ENCODE results near the gene IER5L.
"Not testable (repeated sequence)": the region's sequence is repeated elsewhere in the genome, so short reads cannot be mapped to it uniquely, and the experiment has no call there.

Gene IER5L

DNA sequence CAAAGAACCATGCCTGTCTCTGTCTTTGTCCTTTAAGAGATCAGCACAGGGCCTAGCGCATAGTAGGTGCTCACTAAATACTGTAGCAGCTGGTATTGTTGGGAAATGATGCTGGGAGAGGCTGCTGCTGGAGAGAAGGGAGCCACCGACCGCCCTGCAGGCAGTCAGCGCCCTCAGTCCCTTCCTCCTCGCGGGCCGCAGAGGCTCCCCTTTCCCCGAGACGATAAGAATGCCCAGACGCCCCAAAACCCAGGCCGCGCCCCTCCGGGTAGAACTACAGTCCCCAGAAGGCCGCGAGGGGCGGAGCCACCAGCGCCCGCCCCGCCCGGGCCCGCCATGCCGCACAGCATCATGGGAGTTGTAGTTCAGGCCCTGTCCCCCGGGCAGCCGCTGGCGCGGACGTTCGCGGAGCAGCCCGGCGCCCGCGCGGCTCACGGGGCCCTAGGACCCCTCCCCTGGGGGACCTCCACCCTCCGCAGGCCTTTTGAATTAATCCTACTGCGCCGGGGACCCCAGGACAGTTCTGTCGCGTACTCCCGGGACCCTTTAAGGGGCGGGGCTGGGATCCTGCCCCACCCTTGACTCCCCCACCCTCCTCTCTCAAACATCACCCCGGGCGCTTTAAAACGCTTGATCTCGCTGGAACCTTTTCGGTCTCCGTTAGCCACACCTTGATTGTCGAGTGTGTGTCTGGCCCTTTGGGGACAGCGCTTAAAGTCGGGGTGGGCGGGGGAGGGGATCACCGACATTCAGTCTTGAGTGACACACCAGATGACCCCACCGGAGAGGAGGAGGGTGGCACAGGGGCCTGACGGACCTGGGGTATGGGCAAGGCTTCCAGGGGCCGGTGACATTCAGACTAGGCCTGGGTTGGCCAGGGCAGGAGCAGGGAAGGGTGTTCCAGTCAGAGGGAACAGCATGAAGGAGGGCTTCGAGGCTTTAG, 24.8 kb upstream of the IER5L start:
- peak; percentile 86 for DNase-seq (ENCODE audit: low read depth, low spot score)

DNA sequence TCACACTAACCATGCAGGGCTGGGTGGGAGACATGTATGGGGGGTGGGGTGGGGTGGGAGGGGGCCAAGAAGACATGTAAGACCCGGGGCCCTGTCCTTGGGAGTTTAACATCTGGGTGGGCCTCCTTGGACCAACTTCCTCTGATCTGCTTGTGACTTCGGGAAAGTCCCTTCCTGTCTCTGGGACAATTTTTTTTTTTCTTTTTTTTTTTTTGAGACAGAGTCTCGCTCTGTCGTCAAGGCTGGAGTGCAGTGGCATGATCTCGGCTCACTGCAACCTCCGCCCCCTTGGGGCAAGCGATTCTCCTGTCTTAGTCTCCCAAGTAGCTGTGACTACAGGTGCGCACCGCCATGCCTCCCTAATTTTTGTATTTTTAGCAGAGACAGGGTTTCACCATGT, 23.8 kb upstream of the IER5L start:
- no peak for DNase-seq (ENCODE audit: low read depth, low spot score)

DNA sequence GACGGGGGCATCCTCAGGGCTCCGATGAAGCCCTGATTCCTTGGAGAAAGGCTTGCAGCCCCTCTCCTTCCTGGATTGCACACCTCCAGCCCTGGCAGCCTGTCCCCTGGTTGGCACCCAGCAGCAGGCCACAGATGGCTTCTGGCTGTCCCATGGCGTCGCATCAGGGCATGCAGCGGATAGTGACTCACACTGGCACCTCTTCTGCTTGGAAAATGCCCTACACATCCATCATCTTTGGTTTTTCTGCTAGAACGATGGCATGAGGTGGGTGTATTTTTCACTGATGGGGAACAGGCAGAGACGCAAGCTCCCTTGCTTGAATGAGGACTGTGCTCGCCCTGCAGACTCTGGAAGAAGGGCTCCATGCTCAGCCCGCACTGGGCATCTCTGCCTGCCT, 23.2 kb upstream of the IER5L start:
- DNase-seq (ENCODE audit: low read depth, low spot score), result no peak

DNA sequence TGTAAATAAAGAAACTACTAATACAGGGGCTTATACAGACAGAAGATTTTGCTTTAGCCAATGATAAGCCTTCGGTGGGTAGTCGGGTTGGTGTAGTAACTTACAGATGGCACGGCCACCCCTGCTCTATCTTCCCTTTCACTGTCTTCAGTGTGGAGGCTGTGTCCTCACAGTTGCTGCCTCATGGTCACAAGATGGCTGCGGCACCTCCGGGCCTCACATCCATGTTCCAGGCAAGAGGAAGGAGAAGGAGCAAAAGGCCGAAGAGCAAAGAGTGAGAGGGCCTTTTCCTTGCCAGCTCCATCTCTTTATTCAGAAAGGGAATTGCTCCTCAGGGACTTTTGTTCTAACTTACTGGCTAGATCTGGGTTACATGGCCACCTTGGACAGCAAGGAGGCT, 22.2 kb upstream of the IER5L start:
- no peak for DNase-seq (ENCODE audit: low read depth, low spot score)

DNA sequence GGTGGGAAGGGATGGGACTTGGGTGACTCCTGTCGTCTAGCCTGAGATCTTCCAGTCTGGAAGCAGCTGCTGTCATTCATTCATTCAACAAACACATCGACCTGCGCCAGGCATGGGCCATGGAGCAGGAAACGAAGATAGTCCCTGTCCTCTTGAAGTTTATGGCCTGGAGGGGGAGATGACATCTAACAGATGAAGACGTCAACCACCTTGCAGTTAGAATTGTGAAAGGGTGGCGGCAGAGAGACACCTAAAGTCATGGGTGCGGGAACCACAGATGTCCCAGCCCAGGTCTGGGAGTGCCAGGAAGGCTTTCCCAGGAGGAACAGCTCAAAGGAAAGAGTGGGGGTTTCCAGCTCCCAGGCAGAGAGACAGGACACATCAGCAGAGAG, 21.0 kb upstream of the IER5L start:
- no peak for DNase-seq (ENCODE audit: low read depth, low spot score)

DNA sequence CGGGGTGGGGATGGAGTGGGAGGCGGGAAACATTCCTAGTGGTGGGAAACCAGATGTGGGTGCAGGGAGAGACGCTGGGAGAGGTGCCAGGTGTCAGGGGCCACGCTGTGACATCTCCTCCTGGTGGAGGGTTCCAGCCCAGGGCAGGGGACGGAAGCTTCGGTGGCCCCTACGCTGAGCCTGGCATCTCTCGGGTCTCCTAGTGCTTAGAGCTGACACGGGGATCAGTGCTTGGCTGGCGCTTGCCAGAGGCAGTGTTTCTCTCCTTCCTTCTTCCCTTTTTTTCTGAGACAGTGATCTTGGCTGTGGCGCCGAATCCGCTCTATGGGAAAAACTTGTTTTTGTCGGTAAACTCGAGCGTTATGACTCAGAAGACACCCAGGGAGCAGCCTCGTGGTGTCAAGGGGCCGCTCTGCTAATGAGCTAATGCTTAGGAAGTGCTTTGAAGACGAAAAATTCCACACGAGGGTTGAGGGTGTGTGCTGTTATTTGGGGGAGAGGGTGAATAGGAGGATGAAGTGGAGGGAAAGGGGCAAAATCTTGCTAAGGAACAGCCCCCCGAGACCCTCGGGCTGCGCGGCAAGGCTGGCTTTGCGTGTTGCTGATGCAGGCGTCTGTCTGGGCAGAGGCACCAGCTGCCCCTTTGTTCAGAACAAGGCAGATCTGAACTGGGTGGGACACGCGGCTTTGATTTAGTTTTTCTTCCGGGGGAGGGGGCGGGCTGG, 20.4 kb upstream of the IER5L start:
- peak; percentile 42 for DNase-seq (ENCODE audit: low read depth, low spot score)

DNA sequence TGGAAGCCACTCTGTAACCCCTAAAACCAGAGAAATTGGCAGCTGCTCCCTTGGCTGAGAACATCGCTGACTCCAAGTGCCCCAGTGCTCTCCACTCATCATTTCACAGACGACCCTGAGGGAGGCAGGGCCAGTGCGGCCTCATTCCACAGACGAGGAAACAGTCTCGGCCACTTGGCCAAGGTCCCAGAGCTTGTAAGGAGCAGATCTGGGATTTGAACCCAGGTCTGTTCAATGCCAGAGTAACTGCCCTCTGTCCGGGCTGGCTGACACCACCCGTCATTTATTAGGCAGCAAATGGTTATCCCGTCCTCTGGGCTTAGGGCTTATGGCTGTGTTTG, 19.9 kb upstream of the IER5L start:
- DNase-seq (ENCODE audit: low read depth, low spot score), result no peak

DNA sequence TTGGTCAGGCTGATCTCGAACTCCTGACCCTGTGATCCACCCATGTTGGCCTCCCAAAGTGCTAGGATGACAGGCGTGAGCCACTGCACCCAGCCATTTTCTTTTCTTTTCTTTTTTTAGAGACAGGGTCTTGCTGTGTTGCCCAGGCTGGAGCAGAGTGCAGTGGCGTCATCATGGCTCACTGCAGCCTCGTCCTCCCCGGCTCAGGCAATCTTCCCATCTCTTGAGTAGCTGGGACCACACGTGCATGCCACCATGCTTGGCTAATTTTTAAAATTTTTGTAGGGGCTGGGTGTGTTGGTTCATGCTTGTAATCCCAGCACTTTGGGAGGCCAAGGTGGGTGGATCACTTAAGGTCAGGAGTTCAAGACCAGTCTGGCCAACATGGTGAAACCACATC, 19.0 kb upstream of the IER5L start:
- not testable (repeated sequence) for DNase-seq (ENCODE audit: low read depth, low spot score)

DNA sequence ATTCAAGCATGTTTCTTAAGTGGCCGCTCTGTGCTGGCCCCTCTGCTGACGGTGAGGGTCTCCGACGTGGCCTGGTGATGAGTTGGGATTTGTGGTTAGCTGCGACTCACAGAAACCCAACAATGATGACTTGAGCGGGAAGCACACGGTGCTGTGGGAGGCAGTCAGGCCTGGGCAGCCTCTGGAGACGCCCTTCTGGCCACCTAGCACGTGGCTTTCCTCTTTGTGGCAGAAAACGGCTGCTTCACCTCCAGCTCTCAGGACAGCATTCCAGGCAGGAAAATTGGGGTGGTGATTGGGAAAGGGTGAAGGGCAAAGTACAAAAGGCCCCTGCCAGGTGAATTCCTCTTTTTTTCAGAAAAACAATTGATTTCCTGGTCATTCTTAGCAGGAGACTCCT, 17.5 kb upstream of the IER5L start:
- DNase-seq (ENCODE audit: low read depth, low spot score), result no peak

DNA sequence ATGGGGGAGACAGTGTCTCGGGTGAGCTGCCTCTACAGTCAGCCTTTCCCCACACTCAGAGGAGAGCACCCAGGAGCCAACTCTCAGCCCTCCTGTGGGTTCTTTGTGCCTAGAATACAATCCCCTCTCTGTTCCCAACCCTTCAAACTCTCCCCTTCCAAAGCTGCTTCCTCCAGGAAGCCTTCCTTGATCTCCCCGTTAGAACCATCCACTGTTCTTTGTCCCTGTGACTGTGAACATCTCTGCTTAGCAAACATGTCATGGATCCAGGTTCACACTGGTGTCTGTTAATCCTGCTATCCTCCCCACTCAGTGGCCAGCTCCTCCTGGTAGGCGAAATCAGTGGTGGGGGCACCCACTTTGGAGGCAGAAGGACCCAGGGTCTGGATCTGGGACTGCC, 16.2 kb upstream of the IER5L start:
- DNase-seq (ENCODE audit: low read depth, low spot score), result no peak

DNA sequence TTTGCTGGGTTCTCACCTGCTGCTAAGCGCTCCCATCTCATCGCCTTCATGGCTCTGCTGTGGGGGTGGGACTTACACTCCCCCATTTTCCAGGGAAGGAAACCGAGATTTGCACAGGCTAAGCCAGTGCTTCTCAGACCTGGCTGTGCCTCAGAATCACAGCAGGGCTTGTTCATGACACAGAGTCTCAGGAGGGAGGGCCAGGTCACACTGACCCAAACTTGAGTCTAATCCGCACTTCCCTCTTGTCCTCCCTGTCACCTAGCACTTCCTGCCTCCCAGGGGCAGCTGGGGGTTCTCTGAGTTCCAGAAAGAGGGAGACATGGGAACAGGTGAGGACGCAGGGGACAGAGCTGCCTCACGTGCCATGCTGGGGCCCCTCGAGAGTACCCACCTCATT, 15.6 kb upstream of the IER5L start:
- DNase-seq (ENCODE audit: low read depth, low spot score), result no peak

DNA sequence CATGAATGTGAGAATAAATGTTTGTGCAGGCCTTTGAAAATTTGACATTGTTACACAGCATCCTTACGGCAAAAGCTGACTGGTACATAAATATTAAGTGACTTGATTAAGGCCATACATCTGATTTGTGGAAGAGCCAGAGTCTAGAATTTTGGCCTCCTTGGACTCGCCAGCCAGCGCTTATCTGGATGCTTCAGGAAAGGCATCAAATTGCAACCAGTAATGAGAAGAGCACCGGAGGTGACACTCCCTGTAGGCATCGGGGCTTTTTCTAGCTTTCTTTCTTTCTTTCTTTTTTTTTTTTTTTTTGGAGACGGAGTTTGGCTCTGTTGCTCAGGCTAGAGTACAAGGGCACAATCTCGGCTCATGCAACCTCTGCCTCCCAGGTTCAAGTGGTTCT, 13.2 kb upstream of the IER5L start:
- no peak for DNase-seq (ENCODE audit: low read depth, low spot score)

DNA sequence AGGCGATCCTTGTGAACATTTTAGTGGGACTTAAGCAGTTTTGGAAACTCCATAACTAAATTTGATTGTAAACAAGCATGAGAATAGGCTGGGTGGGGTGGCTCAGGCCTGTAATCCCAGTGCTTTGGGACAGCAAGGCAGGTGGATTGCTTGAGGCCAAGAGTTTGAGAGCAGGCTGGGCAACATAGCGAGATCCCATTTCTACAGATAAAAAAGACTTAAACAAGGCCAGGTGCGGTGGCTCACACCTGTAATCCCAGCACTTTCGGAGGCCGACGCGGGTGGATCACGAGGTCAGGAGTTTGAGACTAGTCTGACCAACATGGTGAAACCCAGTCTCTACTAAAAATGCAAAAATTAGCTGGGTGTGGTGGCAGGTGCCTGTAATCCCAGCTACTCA, 11.9 kb upstream of the IER5L start:
- DNase-seq (ENCODE audit: low read depth, low spot score), result not testable (repeated sequence)

DNA sequence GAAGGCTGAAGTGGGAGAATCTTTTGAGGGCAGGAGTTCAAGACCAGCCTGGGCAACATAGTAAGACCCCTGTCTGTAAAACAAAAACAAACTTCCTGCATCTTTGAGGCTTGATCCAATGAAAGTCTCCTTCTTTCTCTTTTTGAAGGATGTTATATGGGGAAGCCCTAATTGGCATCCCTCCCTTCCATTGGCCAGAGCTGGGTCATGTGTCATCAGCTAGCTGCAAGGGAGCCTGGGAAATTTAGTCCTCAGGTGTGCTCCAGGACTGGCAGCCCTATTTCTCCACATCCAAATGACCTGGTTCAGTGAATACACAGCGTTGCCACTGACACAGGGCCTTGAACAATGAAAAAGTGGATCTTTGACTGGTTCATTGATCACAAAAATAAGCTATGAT, 9.0 kb upstream of the IER5L start:
- DNase-seq (ENCODE audit: low read depth, low spot score), result no peak

DNA sequence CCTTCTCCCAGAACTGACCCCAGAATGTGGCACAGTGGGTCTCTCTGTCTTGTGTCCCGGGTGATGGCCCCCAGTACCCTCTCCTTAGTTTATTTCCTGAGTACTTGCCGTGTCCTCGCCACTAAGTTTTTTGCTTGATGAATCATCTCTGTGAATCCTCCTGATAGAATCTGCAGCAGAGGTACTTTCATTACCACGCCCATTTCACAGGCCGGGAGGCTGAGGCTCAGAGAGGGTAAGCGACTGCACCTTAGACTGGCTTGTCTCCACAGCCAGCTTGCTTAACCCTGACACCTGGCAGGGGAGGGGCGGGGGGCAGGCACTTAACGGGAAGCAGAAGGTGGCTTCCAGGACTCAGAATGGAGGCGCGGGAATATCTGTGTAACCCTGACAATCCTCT, 7.9 kb upstream of the IER5L start:
- no peak for DNase-seq (ENCODE audit: low read depth, low spot score)

DNA sequence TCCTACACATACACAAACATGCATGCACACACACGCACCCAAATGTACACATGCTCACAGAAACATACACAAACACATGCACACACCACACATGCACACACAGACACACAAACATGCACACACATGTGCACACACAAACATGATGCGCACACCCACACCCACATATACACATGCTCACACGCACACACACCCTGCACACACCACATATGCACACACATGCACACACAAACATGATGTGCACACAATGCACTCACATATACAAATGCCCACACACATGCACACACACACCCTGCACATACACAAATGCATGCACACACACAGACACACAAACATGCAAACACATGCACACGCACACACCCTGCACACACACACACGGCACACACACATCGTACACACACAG, 7.3 kb upstream of the IER5L start:
- DNase-seq (ENCODE audit: low read depth, low spot score), result no peak

DNA sequence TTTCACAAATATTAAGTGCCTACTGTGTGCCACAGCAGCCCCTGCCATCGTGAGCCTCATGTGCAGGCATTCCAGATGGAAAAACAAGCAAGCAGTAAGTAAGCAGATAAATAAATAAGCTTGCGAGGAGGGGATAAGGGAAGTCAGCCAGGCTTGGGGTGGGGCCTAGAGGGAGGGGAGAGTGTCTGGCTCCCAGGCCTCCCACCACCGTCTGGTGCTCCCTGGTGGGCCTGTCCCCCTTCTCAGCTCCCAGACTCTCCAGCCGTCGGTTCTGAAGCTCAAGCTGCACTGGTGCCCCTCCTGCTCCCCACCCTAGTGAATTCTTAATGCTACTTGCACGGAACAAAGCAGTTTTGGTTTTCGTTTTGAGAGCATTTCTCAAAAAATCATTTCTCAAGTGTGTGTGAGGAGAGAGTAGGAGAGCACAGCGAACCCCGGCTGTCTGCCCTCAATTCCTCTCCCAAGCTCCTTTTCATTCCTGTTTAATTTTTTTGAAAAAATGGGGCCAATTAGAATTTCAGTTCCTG, 6.6 kb upstream of the IER5L start:
- no peak for DNase-seq (ENCODE audit: low read depth, low spot score)

DNA sequence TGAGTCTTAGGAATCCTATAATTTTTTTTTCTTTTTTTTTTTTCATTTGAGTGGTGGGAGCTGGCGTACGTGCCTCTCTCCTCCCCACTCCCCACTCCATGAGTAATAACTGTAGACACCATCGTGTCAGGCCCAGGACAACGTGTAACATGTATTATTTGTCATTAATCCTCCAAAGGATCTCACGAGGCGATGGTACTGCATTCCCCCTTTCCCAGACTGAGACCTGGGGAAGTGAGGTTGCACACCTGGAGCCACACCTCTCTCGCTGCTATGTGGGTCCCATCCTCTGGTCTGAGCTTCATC, 6.1 kb upstream of the IER5L start:
- no peak for DNase-seq (ENCODE audit: low read depth, low spot score)

DNA sequence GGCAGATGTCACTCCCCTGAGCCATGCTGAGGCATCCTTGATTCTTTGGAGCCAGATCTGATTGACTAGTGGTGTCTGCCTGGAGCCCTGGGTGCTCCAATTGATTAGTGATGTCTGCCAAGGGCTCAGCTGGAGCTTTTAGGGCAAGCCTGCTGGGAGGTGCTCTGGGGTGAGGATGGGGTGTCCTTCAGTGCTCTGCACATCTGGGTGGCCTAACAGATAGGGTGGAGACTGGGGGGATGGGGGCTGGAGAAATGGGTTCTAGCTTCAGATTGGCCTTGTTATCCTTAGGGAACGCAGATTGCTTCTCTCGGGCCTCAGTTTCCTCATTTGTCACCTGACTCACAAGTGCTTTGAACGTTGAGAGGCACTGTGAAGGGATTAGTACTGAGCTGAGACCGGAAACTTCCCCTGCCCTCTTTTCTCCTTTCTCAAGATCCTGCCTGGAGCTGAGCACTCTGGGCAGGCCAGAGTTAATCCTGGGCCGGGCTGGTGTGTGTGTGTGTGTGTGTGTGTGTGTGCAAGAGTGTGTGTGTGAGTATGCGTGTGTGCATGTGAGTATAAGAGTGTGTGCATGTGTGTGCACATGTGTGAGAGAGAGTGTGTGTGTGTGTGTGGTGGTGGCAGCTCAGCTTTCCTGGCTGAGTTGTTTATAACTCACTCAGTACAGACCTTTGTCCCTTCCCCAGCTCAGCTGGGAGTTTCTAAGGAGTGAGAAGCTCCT, 5.6 kb upstream of the IER5L start:
- no peak for DNase-seq (ENCODE audit: low read depth, low spot score)

DNA sequence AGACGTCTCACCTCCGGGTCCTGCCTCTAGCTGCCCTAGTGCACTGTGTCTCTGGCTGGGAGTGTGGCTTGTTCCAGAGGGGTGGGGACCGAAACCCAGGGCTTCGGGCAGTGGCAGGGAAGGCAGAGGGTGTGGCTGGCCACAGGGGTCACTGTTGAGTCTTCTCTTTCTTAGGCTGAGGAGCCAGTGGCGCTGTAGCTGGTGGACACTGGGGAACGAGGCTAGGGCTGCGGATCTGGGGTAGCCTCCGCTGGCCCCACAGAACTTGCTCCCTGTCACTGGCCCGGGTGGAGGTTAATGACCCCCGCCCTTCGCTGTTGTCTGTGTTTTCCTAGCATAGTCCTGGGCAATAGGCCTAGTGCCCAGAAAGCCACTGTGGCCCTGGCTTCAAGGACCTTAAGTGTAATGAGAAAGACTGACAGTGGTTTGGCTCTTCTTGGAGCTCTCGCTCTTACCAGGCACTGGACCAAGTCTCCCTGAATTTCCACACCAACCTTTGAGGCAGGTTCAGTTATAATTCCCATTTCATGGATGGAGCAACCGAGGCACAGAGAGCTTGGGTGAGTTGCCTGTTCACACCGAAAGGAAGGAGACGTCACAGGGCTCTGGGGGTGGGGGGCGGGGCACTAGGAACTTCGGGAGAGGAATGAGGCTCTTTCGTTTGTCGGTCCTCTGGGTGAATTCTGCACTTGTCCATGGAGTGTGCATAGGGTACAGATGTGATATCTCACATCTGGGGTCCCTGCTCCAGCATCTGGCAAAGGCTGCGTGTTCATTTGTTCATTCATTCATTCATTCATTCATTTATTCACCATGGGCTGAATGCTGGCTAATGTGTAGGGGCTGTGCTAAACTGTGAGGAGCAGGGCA, 4.8 kb upstream of the IER5L start:
- peak; percentile 90 for DNase-seq (ENCODE audit: low read depth, low spot score)

DNA sequence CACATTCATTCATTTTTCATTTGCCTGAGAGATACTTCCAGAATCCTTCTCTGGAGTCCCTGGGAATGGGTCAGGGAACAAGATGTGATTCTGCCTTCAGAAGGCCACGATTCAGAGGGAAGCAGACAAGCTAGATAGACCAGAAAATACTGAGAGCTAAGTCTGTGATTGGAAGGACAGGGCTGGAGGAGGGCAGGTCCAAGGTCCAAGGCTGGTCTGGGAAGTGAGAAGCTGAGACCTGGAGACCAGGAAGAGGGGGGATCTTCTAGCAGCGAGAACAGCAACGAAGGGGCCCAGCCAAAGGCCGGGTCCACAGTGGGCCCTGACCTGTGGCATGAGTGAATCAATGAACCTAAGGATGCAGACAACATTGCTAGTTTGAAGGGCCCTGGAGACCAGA, 4.1 kb upstream of the IER5L start:
- no peak for DNase-seq (ENCODE audit: low read depth, low spot score)

DNA sequence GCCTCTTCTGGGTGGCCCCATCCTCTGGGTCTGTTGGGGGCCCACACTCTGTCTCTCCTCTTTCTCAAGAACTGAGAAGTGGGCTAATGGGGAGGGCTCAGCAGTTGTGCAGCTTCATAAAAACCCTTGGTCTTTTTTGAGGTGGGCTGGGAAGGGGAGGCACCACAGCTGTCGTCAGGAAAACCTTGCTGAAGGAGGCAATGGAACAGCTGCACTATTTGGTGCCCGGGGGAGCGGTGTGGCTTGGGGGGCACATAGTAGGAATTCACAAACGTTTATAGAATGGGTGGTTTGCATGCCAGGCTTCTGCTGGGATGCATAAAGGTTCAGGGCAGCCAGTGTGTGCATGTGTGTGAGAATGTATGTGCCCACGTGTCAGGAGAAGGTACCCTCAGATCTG, 3.2 kb upstream of the IER5L start:
- no peak for DNase-seq (ENCODE audit: low read depth, low spot score)

Measured in ELF-1 (cell line).